ENCODE data around the gene RBL1.
"Not testable (repeated sequence)": the region's sequence is repeated elsewhere in the genome, so short reads cannot be mapped to it uniquely, and the experiment has no call there.

Gene RBL1

DNA sequence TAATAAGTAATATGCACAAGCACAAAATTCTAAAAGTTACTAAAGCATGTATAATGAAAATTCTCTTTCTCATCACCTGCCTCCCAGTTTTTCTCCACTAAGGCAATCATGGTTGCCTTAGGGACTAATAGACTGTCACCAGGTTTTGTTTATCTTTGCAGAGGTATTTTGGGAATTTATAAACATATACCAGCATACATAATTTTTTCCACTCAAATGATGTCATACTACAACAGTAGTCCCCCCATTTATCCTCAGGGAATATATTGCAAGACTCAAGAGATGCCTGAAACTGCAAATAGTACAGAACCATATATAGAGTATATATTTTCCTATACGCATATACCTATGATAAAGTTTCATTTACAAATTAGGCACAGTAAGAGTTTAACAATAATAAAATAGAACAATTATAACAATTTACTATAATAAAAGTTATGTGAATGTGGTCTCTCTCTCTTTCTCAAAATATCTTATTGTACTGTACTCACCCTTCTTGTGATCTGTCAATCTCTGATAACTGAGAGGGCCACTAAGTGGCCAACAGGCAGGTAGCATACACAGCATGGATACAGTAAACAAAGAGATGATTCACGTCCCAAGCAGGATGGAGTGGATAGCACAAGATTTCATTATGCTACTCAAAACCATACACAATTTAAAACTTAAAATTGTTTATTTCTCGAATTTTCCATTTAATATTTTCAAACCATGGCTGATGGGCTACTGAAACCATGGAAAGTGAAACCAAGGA, 19.7 kb downstream of the RBL1 start:
- DNase-seq, result no peak

GRCh38 chr20:37072293-37073196, 23.3 kb downstream of the RBL1 start:
- no peak for DNase-seq

DNA sequence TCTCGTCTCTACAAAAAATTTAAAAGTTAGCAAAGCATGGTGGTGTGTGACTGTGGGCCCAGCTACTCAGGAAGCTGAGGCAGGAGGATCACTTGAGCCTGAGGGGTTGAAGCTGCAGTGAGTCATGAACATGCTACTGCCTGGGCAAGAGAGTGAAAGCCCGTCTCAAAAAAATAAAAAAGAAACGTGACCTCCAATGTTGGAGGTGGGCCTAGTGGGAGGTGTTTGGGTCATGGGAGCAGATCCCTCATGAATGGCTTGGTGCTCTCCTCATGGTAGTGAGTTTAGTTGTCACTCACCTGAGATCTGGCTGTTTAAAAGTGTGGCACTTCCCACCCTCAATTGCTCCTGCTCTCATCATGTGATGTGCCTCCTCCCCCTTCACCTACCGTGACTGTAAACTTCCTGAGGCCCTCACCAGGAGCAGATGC, 24.3 kb downstream of the RBL1 start:
- peak; percentile 31 for DNase-seq

DNA sequence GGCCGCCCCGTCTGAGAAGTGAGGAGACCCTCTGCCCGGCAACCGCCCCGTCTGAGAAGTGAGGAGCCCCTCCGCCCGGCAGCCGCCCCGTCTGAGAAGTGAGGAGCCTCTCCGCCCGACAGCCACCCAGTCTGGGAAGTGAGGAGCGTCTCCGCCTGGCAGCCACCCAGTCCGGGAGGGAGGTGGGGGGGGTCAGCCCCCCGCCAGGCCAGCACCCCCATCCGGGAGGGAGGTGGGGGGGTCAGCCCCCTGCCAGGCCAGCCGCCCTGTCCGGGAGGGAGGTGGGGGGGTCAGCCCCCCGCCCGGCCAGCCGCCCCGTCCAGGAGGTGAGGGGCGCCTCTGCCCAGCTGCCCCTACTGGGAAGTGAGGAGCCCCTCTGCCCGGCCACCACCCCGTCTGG, 26.2 kb downstream of the RBL1 start:
- DNase-seq, result not testable (repeated sequence)

- no peak for DNase-seq
Observed at GRCh38 chr20:37066168-37066567, 29.6 kb downstream of the RBL1 start.

GRCh38 chr20:37055276-37055675, 40.5 kb downstream of the RBL1 start:
- no peak for DNase-seq

- peak; percentile 16 for DNase-seq
Observed at GRCh38 chr20:37053230-37053950, 42.4 kb downstream of the RBL1 start.

- DNase-seq, result peak; percentile 11
Observed at GRCh38 chr20:37042986-37043972, 52.5 kb downstream of the RBL1 start.

GRCh38 chr20:37039366-37039765, 56.4 kb downstream of the RBL1 start:
- not testable (repeated sequence) for DNase-seq

DNA sequence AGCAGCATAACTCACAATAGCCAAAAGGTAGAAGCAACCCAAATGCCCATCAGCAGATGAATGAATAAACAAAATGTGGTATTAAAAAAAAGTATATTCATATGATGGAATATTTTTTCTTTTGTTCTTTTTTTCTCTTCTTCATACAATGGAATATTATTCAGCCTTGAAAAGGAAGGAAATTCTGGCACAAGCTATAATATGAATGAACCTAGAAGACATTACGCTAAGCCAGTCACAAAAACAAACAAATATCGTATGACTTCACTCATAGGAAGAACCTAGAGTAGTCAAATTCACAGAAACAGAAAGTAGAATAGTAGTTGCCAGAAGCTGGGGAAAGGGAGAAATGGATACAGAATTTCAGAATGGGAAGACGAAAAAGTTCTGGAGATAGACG, 63.7 kb downstream of the RBL1 start:
- no peak for DNase-seq

DNA sequence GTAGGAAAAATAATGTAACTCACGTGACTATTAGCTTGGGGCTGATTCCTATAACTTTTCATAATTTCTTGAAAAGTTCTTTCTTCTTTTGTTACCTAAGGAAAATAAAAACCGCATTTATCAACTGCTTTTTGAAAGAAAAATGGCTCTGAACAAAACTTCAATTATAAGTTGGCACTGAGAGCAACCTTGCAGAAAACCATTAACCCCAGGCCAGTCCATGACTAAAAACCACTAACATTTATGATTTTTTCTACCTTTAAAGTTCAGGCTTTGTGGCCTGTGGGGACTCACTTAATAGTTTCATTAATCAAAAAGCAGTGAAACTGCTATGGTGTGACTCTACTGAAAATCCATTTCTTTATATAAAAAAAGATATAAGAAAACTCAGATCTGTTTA, 75.2 kb downstream of the RBL1 start:
- no peak for DNase-seq

DNA sequence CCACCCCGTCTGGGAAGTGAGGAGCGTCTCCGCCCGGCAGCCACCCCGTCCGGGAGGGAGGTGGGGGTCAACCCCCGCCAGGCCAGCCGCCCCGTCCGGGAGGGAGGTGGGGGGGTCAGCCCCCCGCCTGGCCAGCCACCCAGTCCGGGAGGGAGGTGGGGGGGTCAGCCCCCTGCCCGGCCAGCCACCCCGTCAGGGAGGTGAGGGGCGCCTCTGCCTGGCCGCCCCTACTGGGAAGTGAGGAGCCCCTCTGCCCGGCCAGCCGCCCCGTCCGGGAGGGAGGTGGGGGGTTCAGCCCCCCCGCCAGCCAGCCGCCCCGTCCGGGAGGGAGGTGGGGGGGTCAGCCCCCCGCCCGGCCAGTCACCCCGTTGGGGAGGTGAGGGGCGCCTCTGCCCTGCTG, 83.2 kb downstream of the RBL1 start:
- DNase-seq, result not testable (repeated sequence)

DNA sequence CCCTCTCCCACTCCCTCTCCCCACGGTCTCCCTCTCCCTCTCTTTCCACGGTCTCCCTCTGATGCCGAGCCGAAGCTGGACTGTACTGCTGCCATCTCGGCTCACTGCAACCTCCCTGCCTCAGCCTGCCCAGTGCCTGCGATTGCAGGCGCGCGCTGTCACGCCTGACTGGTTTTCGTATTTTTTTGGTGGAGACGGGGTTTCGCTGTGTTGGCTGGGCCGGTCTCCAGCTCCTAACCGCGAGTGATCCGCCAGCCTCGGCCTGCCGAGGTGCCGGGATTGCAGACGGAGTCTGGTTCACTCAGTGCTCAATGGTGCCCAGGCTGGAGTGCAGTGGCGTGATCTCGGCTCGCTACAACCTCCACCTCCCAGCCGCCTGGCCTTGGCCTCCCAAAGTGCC, 83.9 kb downstream of the RBL1 start:
- DNase-seq, result not testable (repeated sequence)

- no peak for DNase-seq
Observed at GRCh38 chr20:37011147-37011546, 84.7 kb downstream of the RBL1 start.

DNA sequence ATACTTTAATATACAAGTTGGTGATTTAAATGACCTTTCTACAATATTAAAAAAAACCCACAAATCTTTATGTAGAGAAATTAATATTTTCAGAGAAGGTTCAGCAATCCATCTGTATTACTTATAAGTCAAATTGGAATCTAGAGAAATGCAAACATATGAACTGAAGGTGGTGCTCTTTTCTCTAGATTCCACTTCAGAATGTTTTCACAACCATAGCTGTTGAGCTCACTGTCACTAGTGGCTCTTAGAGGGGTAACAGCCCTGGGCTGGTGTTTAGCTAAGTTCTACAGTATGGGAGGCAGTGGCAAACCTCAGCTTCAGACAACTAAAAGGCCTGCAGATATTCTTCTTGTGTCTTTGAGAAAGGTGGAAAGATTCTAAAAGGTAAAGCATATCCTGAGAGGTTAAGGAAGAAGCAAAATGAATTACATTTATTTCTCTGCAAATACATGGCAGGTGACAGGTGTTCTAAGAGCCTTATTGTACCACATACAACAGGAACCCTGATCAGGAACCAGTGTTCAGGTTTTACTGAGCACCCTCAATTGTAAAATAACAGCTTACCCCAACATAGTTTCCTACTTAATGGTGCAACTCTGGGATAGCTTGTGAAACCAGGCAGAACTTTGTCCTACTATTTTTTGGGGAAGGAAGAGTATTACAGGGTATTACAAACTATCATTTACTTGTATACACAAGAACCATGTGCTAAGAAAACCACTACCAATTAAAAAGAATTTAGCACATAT, 87.7 kb downstream of the RBL1 start:
- peak; percentile 38 for DNase-seq

DNA sequence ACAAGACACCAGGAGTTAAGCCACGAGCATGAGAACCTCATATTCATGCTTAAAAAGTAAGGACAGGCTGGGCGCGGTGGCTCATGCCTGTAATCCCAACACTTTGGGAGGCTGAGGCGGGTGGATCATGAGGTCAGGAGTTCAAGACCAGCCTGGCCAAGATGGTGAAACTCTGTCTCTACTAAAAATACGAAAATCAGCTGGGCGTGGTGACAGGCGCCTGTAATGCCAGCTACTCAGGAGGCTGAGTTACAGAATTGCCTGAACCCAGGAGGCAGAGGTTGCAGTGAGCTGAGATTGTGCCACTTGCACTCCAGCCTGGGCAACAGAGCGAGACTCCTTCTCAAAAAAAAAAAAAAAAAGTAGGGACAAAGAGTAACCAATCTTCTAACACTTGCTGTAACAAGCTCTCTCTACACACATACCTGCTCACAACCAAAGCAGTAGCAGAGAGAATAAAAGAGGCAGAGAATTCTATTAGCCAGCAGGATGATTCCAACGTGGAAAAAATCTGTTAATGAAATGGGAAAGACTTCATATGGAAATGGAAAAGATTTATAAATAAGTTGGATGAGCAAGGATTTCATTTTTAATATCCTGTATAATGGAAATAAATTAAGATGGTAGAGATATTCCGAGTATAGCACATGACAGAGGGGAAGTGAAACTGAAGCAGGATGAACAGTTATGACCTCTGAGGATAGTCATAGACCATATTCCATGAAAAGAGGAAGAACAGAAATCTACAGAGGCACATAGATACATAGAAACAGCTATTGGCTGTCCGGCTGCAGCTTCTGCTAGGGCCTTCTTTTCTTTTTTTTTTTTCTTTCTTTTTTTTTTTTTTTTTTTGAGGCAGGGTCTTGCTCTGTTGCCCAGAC, 90.5 kb downstream of the RBL1 start:
- DNase-seq, result not testable (repeated sequence)

DNA sequence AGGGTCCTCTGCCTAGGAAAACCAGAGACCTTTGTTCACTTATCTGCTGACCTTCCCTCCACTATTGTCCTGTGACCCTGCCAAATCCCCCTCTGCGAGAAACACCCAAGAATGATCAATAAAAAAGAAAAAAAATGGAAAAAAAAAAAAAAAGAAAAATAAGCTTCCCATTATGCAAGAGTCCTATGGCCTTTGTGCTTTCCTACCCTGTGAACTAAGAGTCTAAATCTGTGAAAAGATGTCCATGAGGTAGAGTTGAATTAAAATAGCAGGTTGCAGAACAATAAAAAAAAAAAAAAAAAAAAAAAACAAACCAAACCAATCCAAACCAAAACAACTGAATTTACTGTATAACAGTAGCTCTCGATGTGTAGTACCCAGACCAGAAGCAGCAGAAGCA, 94.2 kb downstream of the RBL1 start:
- not testable (repeated sequence) for DNase-seq

DNA sequence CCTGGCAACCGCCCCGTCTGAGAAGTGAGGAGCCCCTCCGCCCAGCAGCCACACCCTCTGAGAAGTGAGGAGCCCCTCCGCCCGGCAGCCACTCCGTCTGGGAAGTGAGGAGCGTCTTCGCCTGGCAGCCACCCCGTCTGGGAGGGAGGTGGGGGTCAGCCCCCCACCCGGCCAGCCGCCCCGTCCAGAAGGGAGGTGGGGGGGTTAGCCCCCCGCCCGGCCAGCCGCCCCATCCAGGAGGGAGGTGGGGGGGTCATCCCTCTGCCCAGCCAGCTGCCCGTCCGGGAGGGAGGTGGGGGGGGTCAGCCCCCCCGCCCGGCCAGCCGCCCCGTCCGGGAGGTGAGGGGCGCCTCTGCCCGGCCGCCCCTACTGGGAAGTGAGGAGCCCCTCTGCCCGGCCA, 95.6 kb downstream of the RBL1 start:
- DNase-seq, result not testable (repeated sequence)

- no peak for DNase-seq
Observed at GRCh38 chr20:36998652-36999051, 97.1 kb downstream of the RBL1 start.

DNA sequence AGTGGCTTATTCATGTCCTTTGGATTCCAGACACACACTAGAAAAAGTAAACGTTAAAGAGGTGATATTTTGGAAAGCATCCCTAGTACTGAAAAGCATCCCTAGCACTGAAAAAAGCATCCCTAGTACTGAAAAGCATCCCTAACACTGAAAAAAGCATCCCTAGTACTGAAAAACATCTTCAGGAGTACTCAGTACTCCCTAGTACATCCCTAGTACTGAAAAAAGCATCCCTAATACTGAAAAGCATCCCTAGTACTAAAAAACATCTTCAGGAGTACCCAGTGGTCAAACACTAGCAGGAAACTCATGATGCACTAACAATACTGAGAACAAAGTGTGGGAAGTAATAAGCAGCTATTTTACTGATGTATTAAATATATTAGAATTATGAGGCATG, 98.7 kb downstream of the RBL1 start:
- no peak for DNase-seq

Data from fibroblast of skin of back (primary cell).